Keratinocyte (primary cell): Measurements from ENCODE around the gene CDH13. TPM values are rescaled to one million over a fixed set of nuclear protein-coding genes. Genes with fewer than 3 reads are reported as not detected.

Source experiments
- DNase-seq: peaks from one replicate; pipeline ENCODE4 v3.0.0-alpha.2; 2011; ENCODE audit warnings: low read depth, missing footprints, low spot score
- FAIRE-seq: peaks from 2 replicates; lab custom pipeline; 2011; peaks lifted over from hg19 to GRCh38; lab: Jason Lieb, UNC
- H2AFZ ChIP-seq: 2 replicates; pipeline ENCODE4 v1.6.0; 2012; ENCODE audit warnings: low read length, control low read depth, inconsistent platforms; ENCODE audit not compliant: control insufficient read depth
- H3K27ac ChIP-seq: 2 replicates; pipeline ENCODE4 v1.5.1; 2011; ENCODE audit warnings: low read length; ENCODE audit not compliant: control insufficient read depth, insufficient read depth
- H3K27me3 ChIP-seq: 3 replicates; pipeline ENCODE4 v1.6.0; 2011; ENCODE audit warnings: low read length; ENCODE audit not compliant: control insufficient read depth, insufficient read depth; ENCODE audit errors: extremely low read depth
- H3K36me3 ChIP-seq, 2 experiments: 2 replicates in 1 of 2; 3 replicates in 1 of 2; pipeline ENCODE4 v1.5.1; 2011; ENCODE audit warnings: low read length in 2 of 2, mild to moderate bottlenecking in 1 of 2; ENCODE audit not compliant: control insufficient read depth in 2 of 2, insufficient read depth in 2 of 2; ENCODE audit errors: extremely low read depth in 1 of 2
- H3K4me1 ChIP-seq: 3 replicates; pipeline ENCODE4 v1.5.1; 2011; ENCODE audit warnings: low read length; ENCODE audit not compliant: control insufficient read depth, insufficient read depth; ENCODE audit errors: extremely low read depth
- H3K4me2 ChIP-seq: 3 replicates; pipeline ENCODE4 v1.6.0; 2011; ENCODE audit warnings: low read depth, low read length; ENCODE audit not compliant: control insufficient read depth, insufficient read depth; ENCODE audit errors: extremely low read depth
- H3K4me3 ChIP-seq, 3 experiments: fragments of 200-600 bp in 1 of 3; sonication (generic) in 1 of 3; 2 replicates in 2 of 3; 3 replicates in 1 of 3; pipeline ENCODE4 v1.5.1; 2011 to 2016; ENCODE audit warnings: low read length in 3 of 3, mild to moderate bottlenecking in 3 of 3, control low read depth in 2 of 3, inconsistent platforms in 1 of 3, low read depth in 1 of 3, mixed read lengths in 1 of 3, mixed run types in 1 of 3, moderate library complexity in 1 of 3; ENCODE audit not compliant: control insufficient read depth in 2 of 3, insufficient read depth in 2 of 3; ENCODE audit errors: extremely low read depth in 1 of 3
- H3K79me2 ChIP-seq: 2 replicates; pipeline ENCODE4 v1.6.0; 2012; ENCODE audit warnings: low read length; ENCODE audit not compliant: control insufficient read depth, insufficient read depth
- H3K9ac ChIP-seq: 3 replicates; pipeline ENCODE4 v1.6.0; 2011; ENCODE audit warnings: low read length; ENCODE audit not compliant: control insufficient read depth, insufficient read depth; ENCODE audit errors: extremely low read depth
- H3K9me1 ChIP-seq: 3 replicates; pipeline ENCODE4 v1.6.0; 2011; ENCODE audit warnings: low read length; ENCODE audit not compliant: control insufficient read depth, insufficient read depth; ENCODE audit errors: extremely low read depth
- H3K9me3 ChIP-seq: 2 replicates; pipeline ENCODE4 v1.5.1; 2012; ENCODE audit warnings: low read depth, low read length; ENCODE audit not compliant: control insufficient read depth
- H4K20me1 ChIP-seq: 3 replicates; pipeline ENCODE4 v1.6.0; 2011; ENCODE audit warnings: low read length; ENCODE audit not compliant: control insufficient read depth, insufficient read depth; ENCODE audit errors: extremely low read depth
- CTCF ChIP-seq, 3 experiments: IDR thresholded peaks in 1 of 3; conservative IDR thresholded peaks in 1 of 3; optimal IDR thresholded peaks in 1 of 3; 2 replicates in 2 of 3; 3 replicates in 1 of 3; pipeline versions ENCODE3 to v1.5.1; 2011; ENCODE audit warnings: low read length in 3 of 3, mild to moderate bottlenecking in 3 of 3, moderate library complexity in 2 of 3, control low read depth in 1 of 3, inconsistent platforms in 1 of 3; ENCODE audit not compliant: insufficient read depth in 2 of 3; ENCODE audit errors: extremely low read depth in 1 of 3
- EZH2 ChIP-seq: IDR thresholded peaks from one replicate; pipeline ENCODE4 v1.6.1; 2012; ENCODE audit warnings: inconsistent platforms, mild to moderate bottlenecking, low read length, moderate library complexity
- dilution Hi-C: fragments of 300-500 bp; cut with MboI; formaldehyde crosslinking; loops from one replicate; pipeline ENCODE4 v1.7.0; 2020; ENCODE audit warnings: low sequenced_read_pairs; ENCODE audit not compliant: extremely low pct_ligation_motif_present
- polyA plus RNA-seq, 5 experiments: library from polyadenylated mRNA; depleted of rRNA in 3 of 5; stranded (reverse) in 3 of 5; stranded (forward) in 1 of 5; unstranded in 1 of 5; fragments of >200 nt; gene quantifications; 1 replicate in 1 of 5; 2 replicates in 3 of 5; 3 replicates in 1 of 5; pipeline versions ENCODE4 v1.2.1 to v1.2.3, GENCODE V29; 2011 to 2012; ENCODE audit warnings: missing spikeins in 2 of 5, low read depth in 1 of 5, low replicate concordance in 1 of 5

The CDH13 gene
- polyA plus RNA-seq, 1 donor (not counting 4 experiments of a cell fraction or from before 2014, with no cell fraction given), result 111 TPM

GRCh38 chr16:83441517-83441916 lies 814.7 kb downstream of the CDH13 start:
- Histone ChIP-seq H2AFZ (no peak overlapping the region), H3K9me3 (no peaks in the 10 kb centered on the region), H3K4me3 (no peak overlapping the region), H3K4me2 (no peak overlapping the region), H3K27ac (no peak overlapping the region), H3K4me1 (no peaks in the 10 kb centered on the region), H3K9me1 (no peaks in the 10 kb centered on the region), H4K20me1 (no peaks in the 10 kb centered on the region), H3K79me2 (no peaks in the 10 kb centered on the region), H3K27me3 (no peaks in the 10 kb centered on the region), H3K9ac (no peak overlapping the region), H3K36me3 (no peaks in the 10 kb centered on the region)
- TF ChIP-seq EZH2 (no peak), CTCF (optimal IDR thresholded peaks at IDR 0.05 in 1 of 3, IDR thresholded peaks at IDR 0.05 in 1 of 3, conservative IDR thresholded peaks at IDR 0.05 in 1 of 3; ENCODE audit: extremely low read depth in 1 of 3, insufficient read depth in 2 of 3, low read length in 3 of 3) (no peak)
- dilution Hi-C loops, result no loop called here
- no peak for DNase-seq
- FAIRE-seq, result no peak

- H3K4me2 ChIP-seq, result no peak overlapping the region
- no peak overlapping the region for H2AFZ ChIP-seq
- H3K9me1 ChIP-seq, result no peaks in the 10 kb centered on the region
- H3K9ac ChIP-seq, result no peak overlapping the region
- H3K4me3 ChIP-seq, result no peak overlapping the region
- DNase-seq (no peak), FAIRE-seq (peak; percentile 23)
- H3K4me1 ChIP-seq, result no peaks in the 10 kb centered on the region
- no peaks in the 10 kb centered on the region for H3K36me3 ChIP-seq
- dilution Hi-C loops, result no loop called here
- no peaks in the 10 kb centered on the region for H4K20me1 ChIP-seq
- no peaks in the 10 kb centered on the region for H3K9me3 ChIP-seq
- H3K27ac ChIP-seq, result no peak overlapping the region
- no peaks in the 10 kb centered on the region for H3K79me2 ChIP-seq
- TF ChIP-seq CTCF (optimal IDR thresholded peaks at IDR 0.05 in 1 of 3, IDR thresholded peaks at IDR 0.05 in 1 of 3, conservative IDR thresholded peaks at IDR 0.05 in 1 of 3; ENCODE audit: extremely low read depth in 1 of 3, insufficient read depth in 2 of 3, low read length in 3 of 3), result no peak
- TF ChIP-seq EZH2, result no peak
- H3K27me3 ChIP-seq, result no peaks in the 10 kb centered on the region
Observed at GRCh38 chr16:83443972-83444371, 817.2 kb downstream of the CDH13 start.
